GM21786 (cell line): ENCODE results near the gene SULT2B1.

ENCODE experiments used
- ATAC-seq: cut with Tn5 transposase; IDR thresholded peaks from one replicate; pipeline ENCODE4 v1.9.1; 2021; ENCODE audit not compliant: unreplicated experiment

The SULT2B1 gene

DNA sequence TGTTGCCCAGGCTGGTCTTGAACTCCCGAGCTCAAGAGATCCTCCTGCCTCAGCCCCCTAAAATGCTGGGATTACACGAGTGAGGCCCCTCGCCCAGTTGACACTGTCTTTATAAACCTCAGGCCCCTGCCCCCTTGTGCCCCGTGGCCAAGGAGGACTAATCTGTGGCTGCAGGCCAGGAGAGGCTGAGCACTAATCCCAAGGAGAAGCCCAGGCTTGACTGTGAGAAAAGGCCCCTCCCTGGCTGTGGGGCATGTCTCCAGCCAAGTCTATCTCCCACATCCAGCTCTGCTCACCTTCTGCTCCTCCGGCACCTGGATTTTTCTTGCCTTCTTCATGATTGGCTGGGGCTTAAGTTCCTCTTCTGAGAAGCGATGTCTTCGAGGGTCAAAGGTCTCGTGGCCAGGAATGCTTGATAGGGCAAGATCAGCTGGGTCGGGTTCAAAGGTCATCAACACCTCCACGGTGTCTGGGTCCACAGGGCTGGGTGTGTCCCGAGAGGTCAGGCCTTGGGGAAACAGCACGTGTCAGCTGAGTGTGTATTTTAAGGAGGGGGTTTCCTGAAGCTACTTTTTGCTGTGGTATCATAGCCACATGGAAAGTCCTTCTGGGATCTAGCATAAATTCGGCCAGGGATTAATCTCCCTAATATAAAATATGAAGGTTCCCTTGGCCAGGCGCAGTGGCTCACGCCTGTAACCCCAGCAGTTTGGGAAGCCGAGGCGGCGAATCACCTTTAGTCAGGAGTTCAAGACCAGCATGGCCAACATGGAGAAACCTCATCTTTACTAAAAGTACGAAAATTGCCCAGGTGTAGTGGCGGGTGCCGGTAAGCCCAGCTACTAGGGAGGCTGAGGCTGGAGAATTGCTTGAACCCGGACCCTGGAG is 81.4 kb downstream of the SULT2B1 start:
- ATAC-seq: no peak

GRCh38 chr19:48634036-48634342 is 82.0 kb downstream of the SULT2B1 start:
- ATAC-seq: no peak

GRCh38 chr19:48634424-48635262 is 82.7 kb downstream of the SULT2B1 start:
- ATAC-seq: no peak

DNA sequence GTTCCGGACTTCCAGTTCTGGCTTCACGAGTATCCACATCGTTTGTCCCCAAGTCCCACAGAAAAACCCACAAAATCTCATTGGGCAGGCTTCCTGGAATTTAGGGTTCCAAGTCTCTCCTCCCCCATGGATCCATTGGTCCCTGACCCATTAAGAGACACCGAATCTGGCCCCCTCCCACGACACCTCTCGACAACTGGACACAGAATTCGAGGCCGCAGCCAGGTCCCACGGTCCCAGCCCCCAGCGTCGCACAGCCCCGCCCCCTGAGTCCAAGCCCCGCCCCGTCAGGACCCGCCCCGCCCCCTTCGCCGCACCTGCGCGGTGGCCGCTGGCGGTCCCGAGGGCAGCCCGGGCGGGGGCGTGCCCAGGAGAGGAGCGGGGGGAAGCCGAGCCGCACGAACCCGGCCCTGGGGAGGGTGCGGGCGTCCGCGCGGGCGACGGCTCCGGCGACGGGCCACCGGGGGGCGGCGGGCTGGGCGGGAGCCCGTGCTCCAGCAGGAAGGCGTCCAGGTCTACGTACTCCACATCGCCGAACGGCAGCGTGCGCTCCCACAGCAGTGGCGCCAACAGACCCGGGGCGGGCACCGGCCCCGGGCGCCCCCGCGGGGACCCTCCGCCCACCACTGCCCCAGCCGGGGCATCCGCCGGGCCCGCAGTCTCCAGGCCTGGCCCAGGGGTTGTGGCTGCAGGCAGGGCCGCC is 83.4 kb downstream of the SULT2B1 start:
- ATAC-seq: no peak

- ATAC-seq: no peak
Observed at GRCh38 chr19:48635966-48636858, 84.2 kb downstream of the SULT2B1 start.

- ATAC-seq: no peak
Observed at GRCh38 chr19:48636859-48637448, 85.0 kb downstream of the SULT2B1 start, which contains the start of gene DBP. TSS of gene DBP (minus strand) at chr19:48637379. CDS start at chr19:48636994, 385 bp downstream.

GRCh38 chr19:48637449-48637947 is 85.5 kb downstream of the SULT2B1 start:
- peak; percentile 62 for ATAC-seq

- peak; percentile 8 for ATAC-seq
Observed at GRCh38 chr19:48637948-48638830, 86.2 kb downstream of the SULT2B1 start.

- no peak for ATAC-seq
Observed at GRCh38 chr19:48638831-48639381, 86.9 kb downstream of the SULT2B1 start.

DNA sequence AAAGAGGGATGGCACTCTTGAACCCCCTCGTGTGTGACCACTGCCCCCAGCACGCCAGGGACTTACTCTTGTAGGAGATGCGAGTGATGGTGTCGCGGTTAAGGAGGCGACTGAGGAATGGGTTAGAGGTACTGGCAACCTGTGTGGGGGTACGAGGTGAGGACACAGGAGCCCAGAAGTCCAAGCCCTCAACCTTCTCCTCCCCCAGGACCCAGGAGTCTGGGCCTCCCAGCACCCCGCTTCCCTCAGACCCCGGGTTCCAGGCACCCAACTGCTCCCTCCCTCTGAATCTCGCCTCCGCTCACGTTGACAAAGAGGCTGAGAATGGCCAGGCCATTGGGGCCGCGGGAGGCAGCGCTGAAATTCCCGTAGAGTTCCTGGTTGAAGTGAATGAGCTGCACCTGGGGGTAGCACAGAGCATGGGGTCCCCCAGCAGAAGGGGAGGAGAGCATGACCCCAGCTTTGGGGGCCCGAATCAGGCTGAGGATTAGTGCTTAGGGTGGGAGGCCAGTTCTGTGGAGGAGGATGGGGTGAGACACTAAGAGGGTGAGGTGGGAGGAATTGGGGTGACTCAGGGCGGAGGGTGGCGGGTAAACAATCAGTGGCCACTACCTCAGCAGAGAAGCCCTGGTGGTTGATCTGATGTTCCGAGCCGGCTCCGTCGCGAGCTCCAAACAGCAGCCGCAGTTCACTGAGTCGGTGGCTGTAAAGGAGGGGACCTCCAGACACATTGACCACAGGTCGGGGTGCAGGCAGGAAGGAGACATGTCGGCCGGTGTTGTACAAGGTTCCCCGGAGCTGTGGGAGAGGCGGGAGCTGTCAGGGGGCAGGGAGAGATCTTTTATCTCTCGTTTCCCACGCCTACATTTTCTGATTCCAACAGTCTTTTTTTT is 87.8 kb downstream of the SULT2B1 start:
- no peak for ATAC-seq

DNA sequence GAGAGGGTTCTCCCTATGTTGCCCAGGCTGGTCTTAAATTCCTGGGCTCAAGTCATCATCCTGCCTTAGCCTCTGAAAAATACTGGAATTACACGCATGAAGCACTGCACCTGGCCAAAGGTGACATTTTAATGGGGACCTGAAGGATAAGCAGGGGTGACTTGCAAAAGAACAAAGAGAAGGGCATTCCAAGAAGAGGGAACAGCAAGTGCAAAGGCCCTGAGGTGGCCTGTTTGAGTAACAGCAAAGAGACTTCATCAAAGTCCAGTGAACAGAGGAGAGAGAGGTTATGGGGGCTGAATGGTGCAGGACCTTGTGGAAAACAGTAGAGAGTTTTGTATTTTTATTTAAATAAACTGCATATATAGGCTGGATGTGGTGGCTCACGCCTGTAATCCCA is 89.9 kb downstream of the SULT2B1 start:
- ATAC-seq: no peak

- ATAC-seq: no peak
Observed at GRCh38 chr19:48642862-48643261, 90.9 kb downstream of the SULT2B1 start.

- ATAC-seq: no peak
Observed at GRCh38 chr19:48644355-48644754, 92.4 kb downstream of the SULT2B1 start.

DNA sequence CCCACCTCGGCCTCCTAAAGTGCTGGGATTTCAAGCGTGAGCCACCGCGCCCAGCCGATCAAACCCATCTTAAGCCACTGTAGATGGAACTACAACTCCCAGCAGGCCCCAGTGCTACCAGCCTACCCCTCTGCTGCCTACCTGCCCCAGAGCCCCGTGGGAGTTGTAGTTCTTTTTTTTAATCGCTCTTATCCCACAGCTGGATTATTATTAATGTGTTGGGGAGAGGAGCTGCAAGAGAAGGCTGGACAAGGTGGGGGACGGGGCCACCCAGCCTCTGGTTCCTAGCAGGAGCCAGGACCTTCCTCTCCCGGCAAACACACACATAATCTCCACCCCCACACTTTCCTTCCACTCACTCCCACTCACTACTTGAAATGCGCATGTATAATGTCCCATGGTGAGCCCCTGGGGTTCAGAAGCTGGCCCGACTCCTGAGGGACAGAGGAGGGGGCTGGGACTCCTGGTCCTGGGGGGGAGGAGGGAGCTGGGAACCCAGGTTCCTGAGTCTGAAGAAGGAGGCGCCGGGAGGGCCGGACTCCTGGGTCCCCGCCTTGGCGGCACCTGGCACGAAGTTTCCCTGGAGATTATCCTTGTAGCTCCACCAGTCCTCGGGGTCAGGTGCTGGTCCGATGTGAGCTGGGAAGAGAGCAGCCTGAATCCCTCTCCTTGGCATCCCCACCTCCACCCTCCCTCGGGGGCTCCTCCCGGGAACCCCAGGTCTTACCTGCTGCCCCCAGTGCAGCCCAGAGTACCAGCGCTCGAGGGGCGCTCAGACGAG is 93.1 kb downstream of the SULT2B1 start:
- no peak for ATAC-seq

GRCh38 chr19:48645620-48646000 is 93.6 kb downstream of the SULT2B1 start:
- no peak for ATAC-seq

DNA sequence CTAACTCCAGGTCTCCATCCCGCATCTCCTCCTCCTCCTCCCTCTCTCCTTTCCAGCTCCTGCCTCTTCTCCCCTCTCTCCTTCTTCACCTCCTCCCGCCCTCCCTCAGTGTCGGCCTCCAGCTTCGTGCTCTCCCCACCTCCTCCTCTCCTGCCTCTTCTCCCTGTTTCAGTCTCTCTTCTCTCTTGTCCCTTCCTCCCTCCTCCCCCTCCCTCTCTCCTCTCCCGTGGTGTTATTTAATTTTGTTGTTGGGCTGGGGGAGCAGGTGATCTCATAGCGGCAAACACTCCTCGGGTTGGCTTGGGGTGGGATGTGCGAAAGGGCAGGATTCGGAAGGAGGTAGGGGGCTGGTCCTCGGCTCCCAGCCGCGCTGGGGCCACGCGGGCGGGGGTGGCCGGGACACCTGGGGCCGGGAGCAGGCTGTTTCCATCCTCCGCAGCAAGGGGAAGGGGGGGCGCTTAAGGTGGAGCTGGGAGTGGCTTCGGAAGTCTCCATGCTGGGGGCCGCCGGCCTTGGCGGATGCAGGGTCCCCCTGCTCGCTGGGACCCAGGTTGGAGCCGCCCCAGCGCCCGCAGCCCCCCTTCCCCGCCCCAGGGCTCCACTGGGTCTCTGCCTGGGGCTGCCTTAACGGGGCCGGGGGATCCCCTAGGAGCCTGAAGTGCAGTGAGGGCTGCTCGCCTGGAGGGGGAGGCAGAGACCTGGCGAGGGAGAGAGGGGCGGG is 94.2 kb downstream of the SULT2B1 start, which contains the start of gene CA11:
CA11 (minus strand) TSS at position 187 of the 721 bp plus-strand sequence. CDS start 555 bp downstream, outside the sequence.
- ATAC-seq: peak; percentile 69
